WTC11 (cell line): ENCODE data around the gene FERMT2. TPM values are rescaled to one million over a fixed set of nuclear protein-coding genes. Genes with fewer than 3 reads are reported as not detected.

Experiments used
- ATAC-seq: fragments of 200-7000 bp; cut with Tn5 transposase; 2 replicates; pipeline ENCODE4 v1.10.0; 2021; ENCODE audit warnings: mild to moderate bottlenecking, moderate library complexity
- CTCF ChIA-PET: fragments of 300-600 bp; sonication (Branson Sonifier 250); formaldehyde crosslinking; loops from one replicate; lab custom pipeline; 2021; ENCODE audit warnings: antibody characterized with exemption; lab: Charles Lee
- POLR2A ChIA-PET: fragments of 350-600 bp; sonication (Branson Sonifier 250); formaldehyde crosslinking; loops from one replicate; lab custom pipeline; 2021; ENCODE audit warnings: antibody characterized with exemption; lab: Charles Lee
- DNase-seq: peaks from one replicate; pipeline ENCODE4 v3.0.0; 2021; ENCODE audit warnings: low spot score
- H3K27ac Mint-ChIP-seq: 2 replicates; pipeline ENCODE4 v1.8.0; 2021; ENCODE audit warnings: mixed read lengths
- H3K27me3 Mint-ChIP-seq: 2 replicates; pipeline ENCODE4 v1.8.0; 2021; ENCODE audit warnings: low read depth, mild to moderate bottlenecking, moderate library complexity, mixed read lengths
- H3K36me3 Mint-ChIP-seq: 2 replicates; pipeline ENCODE4 v1.8.0; 2021; ENCODE audit warnings: mixed read lengths
- H3K4me1 Mint-ChIP-seq: 2 replicates; pipeline ENCODE4 v1.8.0; 2022; ENCODE audit warnings: mixed read lengths
- H3K4me3 Mint-ChIP-seq: 2 replicates; pipeline ENCODE4 v1.8.0; 2021; ENCODE audit warnings: mild to moderate bottlenecking, moderate library complexity, mixed read lengths
- H3K9me3 Mint-ChIP-seq: 2 replicates; pipeline ENCODE4 v1.8.0; 2021; ENCODE audit warnings: mixed read lengths
- CREB1 ChIP-seq: sonication (generic); formaldehyde crosslinking; IDR thresholded peaks from 2 replicates; pipeline ENCODE4 v1.8.0; 2023; ENCODE audit warnings: mild to moderate bottlenecking, missing genetic modification reagents
- JAZF1 ChIP-seq: fragments of 250-450 bp; sonication (Bioruptor Pico); IDR thresholded peaks from 2 replicates; pipeline ENCODE4 v1.9.0; 2021; ENCODE audit warnings: moderate library complexity, mild to moderate bottlenecking, inconsistent platforms
- JUN ChIP-seq: sonication (generic); formaldehyde crosslinking; IDR thresholded peaks from 2 replicates; pipeline ENCODE4 v1.8.0; 2023; ENCODE audit warnings: mild to moderate bottlenecking, missing genetic modification reagents
- MXD4 ChIP-seq: fragments of 250-450 bp; sonication (Bioruptor Pico); IDR thresholded peaks from 2 replicates; pipeline ENCODE4 v1.8.0; 2021; ENCODE audit warnings: mild to moderate bottlenecking, moderate library complexity, borderline replicate concordance
- NR2C2 ChIP-seq: sonication (generic); formaldehyde crosslinking; IDR thresholded peaks from 2 replicates; pipeline ENCODE4 v1.8.0; 2022; ENCODE audit warnings: mild to moderate bottlenecking, missing genetic modification reagents
- PRRX2 ChIP-seq: fragments of 250-450 bp; sonication (Bioruptor Pico); IDR thresholded peaks from 2 replicates; pipeline ENCODE4 v1.8.0; 2021; ENCODE audit warnings: mild to moderate bottlenecking
- SMAD4 ChIP-seq: sonication (generic); formaldehyde crosslinking; IDR thresholded peaks from 2 replicates; pipeline ENCODE4 v1.8.0; 2022; ENCODE audit warnings: mild to moderate bottlenecking, missing genetic modification reagents
- SP1 ChIP-seq: sonication (generic); formaldehyde crosslinking; conservative IDR thresholded peaks from 2 replicates; pipeline ENCODE4 v1.8.1; 2022; ENCODE audit warnings: missing genetic modification reagents
- TEAD4 ChIP-seq: sonication (generic); formaldehyde crosslinking; IDR thresholded peaks from 2 replicates; pipeline ENCODE4 v1.8.0; 2022; ENCODE audit warnings: mild to moderate bottlenecking, missing genetic modification reagents
- ZNF671 ChIP-seq: fragments of 250-450 bp; sonication (Bioruptor Pico); IDR thresholded peaks from 2 replicates; pipeline ENCODE4 v1.8.0; 2021; ENCODE audit warnings: mild to moderate bottlenecking
- total RNA-seq: library from RNA; stranded (reverse); gene quantifications from 3 replicates; pipeline ENCODE4 v1.2.3, GENCODE V29; 2021
- TF ChIP-seq, protein P1 (sequence below): sonication (generic); formaldehyde crosslinking; IDR thresholded peaks from 2 replicates; pipeline ENCODE4 v1.8.0; 2023; ENCODE audit warnings: missing genetic modification reagents, mild to moderate bottlenecking, borderline replicate concordance
- TF ChIP-seq, protein P2 (sequence below): fragments of 250-450 bp; sonication (Bioruptor Pico); IDR thresholded peaks from 2 replicates; pipeline ENCODE4 v1.9.0; 2021; ENCODE audit warnings: mild to moderate bottlenecking
- TF ChIP-seq, protein P3 (sequence below): sonication (generic); formaldehyde crosslinking; IDR thresholded peaks from 2 replicates; pipeline ENCODE4 v1.8.1; 2023; ENCODE audit warnings: mild to moderate bottlenecking, missing genetic modification reagents
- TF ChIP-seq, protein P4 (sequence below): sonication (generic); formaldehyde crosslinking; conservative IDR thresholded peaks from 2 replicates; pipeline ENCODE4 v1.8.1; 2022; ENCODE audit warnings: mild to moderate bottlenecking, missing genetic modification reagents
- TF ChIP-seq, protein P5 (sequence below): sonication (generic); formaldehyde crosslinking; IDR thresholded peaks from 2 replicates; pipeline ENCODE4 v1.8.0; 2022; ENCODE audit warnings: mild to moderate bottlenecking, missing genetic modification reagents
- TF ChIP-seq, protein P6 (sequence below): sonication (generic); formaldehyde crosslinking; IDR thresholded peaks from 2 replicates; pipeline ENCODE4 v1.8.0; 2022; ENCODE audit warnings: mild to moderate bottlenecking, missing genetic modification reagents
- TF ChIP-seq, protein P7 (sequence below): sonication (generic); formaldehyde crosslinking; IDR thresholded peaks from 2 replicates; pipeline ENCODE4 v1.8.0; 2022; ENCODE audit warnings: mild to moderate bottlenecking, missing genetic modification reagents
- TF ChIP-seq, protein P8 (sequence below): sonication (generic); formaldehyde crosslinking; IDR thresholded peaks from 2 replicates; pipeline ENCODE4 v1.8.1; 2022; ENCODE audit warnings: low read depth, mild to moderate bottlenecking, moderate library complexity, missing genetic modification reagents, borderline replicate concordance
- TF ChIP-seq, protein P9 (sequence below): sonication (generic); formaldehyde crosslinking; IDR thresholded peaks from 2 replicates; pipeline ENCODE4 v1.8.0; 2022; ENCODE audit warnings: missing genetic modification reagents

The FERMT2 gene
- total RNA-seq, 1 experiment from 2014 or later = 92.8 TPM

DNA sequence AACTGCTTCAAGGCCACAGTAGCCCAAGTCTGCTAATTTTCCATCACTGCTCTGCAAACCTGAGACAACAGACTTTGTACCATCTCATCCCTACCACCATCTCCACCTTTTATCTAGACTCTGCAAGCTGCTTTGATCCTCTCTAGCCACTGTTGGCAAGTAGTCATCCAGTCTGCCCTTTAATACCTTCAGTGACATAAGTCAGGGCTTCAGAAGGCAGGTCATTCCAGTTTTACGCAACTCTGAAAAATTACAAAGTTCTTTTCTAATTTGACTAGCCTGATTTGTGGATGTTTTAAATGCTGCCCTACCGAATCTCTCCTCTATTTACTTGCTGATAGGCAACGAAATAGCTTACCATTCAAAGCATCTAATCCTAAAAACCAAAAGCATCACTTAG, 2.8 kb downstream of the FERMT2 start (continued):
- TF ChIP-seq, protein P1, sequence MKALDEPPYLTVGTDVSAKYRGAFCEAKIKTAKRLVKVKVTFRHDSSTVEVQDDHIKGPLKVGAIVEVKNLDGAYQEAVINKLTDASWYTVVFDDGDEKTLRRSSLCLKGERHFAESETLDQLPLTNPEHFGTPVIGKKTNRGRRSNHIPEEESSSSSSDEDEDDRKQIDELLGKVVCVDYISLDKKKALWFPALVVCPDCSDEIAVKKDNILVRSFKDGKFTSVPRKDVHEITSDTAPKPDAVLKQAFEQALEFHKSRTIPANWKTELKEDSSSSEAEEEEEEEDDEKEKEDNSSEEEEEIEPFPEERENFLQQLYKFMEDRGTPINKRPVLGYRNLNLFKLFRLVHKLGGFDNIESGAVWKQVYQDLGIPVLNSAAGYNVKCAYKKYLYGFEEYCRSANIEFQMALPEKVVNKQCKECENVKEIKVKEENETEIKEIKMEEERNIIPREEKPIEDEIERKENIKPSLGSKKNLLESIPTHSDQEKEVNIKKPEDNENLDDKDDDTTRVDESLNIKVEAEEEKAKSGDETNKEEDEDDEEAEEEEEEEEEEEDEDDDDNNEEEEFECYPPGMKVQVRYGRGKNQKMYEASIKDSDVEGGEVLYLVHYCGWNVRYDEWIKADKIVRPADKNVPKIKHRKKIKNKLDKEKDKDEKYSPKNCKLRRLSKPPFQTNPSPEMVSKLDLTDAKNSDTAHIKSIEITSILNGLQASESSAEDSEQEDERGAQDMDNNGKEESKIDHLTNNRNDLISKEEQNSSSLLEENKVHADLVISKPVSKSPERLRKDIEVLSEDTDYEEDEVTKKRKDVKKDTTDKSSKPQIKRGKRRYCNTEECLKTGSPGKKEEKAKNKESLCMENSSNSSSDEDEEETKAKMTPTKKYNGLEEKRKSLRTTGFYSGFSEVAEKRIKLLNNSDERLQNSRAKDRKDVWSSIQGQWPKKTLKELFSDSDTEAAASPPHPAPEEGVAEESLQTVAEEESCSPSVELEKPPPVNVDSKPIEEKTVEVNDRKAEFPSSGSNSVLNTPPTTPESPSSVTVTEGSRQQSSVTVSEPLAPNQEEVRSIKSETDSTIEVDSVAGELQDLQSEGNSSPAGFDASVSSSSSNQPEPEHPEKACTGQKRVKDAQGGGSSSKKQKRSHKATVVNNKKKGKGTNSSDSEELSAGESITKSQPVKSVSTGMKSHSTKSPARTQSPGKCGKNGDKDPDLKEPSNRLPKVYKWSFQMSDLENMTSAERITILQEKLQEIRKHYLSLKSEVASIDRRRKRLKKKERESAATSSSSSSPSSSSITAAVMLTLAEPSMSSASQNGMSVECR (CRISPR knock-in tag) = no peak
- TF ChIP-seq, protein P2, sequence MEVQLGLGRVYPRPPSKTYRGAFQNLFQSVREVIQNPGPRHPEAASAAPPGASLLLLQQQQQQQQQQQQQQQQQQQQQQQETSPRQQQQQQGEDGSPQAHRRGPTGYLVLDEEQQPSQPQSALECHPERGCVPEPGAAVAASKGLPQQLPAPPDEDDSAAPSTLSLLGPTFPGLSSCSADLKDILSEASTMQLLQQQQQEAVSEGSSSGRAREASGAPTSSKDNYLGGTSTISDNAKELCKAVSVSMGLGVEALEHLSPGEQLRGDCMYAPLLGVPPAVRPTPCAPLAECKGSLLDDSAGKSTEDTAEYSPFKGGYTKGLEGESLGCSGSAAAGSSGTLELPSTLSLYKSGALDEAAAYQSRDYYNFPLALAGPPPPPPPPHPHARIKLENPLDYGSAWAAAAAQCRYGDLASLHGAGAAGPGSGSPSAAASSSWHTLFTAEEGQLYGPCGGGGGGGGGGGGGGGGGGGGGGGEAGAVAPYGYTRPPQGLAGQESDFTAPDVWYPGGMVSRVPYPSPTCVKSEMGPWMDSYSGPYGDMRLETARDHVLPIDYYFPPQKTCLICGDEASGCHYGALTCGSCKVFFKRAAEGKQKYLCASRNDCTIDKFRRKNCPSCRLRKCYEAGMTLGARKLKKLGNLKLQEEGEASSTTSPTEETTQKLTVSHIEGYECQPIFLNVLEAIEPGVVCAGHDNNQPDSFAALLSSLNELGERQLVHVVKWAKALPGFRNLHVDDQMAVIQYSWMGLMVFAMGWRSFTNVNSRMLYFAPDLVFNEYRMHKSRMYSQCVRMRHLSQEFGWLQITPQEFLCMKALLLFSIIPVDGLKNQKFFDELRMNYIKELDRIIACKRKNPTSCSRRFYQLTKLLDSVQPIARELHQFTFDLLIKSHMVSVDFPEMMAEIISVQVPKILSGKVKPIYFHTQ (CRISPR knock-in tag) = no peak
- TF ChIP-seq SMAD4 = no peak
- no peak for TF ChIP-seq MXD4 (CRISPR knock-in tag)
- TF ChIP-seq TEAD4 (CRISPR knock-in tag) = no peak

DNA sequence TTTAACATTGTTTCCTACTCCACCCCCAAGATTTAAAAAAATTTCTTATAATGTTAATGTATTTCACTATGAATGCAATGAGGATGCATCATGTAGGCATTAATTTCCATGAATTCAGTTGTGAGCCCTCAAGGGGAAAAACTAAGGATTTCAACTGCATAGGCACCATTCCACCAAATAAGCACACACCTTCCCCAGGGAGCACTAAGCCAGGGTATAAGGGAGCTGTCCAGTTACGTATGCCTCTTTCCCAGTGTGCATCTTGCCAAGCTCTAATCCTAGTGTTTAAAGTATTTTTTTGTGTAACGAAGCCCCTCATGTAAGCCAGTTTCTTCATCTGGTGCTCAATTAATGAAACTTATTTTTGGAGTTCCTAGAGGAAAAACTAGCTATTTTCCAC, 6.6 kb downstream of the FERMT2 start:
- Mint-ChIP-seq H3K4me3 (no peak overlapping the region), H3K9me3 (no peaks in the 10 kb centered on the region), H3K27ac (no peak overlapping the region), H3K4me1 (peaks cover 43% of the 10 kb centered on the region), H3K27me3 (no peaks in the 10 kb centered on the region), H3K36me3 (peaks cover 15% of the 10 kb centered on the region)
- ATAC-seq (no peak; the same call in 1 of the 2 replicates), DNase-seq (no peak)
- CTCF ChIA-PET = no interaction called here
- POLR2A ChIA-PET = interaction anchor here (0.9 kb wide), 1 partner anchor 10 kb away, joined by 4 read pairs; no protein-coding TSS in a partner anchor
- TF ChIP-seq, protein P3, sequence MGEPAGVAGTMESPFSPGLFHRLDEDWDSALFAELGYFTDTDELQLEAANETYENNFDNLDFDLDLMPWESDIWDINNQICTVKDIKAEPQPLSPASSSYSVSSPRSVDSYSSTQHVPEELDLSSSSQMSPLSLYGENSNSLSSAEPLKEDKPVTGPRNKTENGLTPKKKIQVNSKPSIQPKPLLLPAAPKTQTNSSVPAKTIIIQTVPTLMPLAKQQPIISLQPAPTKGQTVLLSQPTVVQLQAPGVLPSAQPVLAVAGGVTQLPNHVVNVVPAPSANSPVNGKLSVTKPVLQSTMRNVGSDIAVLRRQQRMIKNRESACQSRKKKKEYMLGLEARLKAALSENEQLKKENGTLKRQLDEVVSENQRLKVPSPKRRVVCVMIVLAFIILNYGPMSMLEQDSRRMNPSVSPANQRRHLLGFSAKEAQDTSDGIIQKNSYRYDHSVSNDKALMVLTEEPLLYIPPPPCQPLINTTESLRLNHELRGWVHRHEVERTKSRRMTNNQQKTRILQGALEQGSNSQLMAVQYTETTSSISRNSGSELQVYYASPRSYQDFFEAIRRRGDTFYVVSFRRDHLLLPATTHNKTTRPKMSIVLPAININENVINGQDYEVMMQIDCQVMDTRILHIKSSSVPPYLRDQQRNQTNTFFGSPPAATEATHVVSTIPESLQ = no peak
- TF ChIP-seq, protein P4, sequence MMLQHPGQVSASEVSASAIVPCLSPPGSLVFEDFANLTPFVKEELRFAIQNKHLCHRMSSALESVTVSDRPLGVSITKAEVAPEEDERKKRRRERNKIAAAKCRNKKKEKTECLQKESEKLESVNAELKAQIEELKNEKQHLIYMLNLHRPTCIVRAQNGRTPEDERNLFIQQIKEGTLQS (CRISPR knock-in tag) = no peak
- TF ChIP-seq NR2C2 = no peak
- TF ChIP-seq, protein P5, sequence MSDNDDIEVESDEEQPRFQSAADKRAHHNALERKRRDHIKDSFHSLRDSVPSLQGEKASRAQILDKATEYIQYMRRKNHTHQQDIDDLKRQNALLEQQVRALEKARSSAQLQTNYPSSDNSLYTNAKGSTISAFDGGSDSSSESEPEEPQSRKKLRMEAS (CRISPR knock-in tag) = no peak
- TF ChIP-seq PRRX2 = no peak
- no peak for TF ChIP-seq SP1 (CRISPR knock-in tag)
- TF ChIP-seq, protein P6, sequence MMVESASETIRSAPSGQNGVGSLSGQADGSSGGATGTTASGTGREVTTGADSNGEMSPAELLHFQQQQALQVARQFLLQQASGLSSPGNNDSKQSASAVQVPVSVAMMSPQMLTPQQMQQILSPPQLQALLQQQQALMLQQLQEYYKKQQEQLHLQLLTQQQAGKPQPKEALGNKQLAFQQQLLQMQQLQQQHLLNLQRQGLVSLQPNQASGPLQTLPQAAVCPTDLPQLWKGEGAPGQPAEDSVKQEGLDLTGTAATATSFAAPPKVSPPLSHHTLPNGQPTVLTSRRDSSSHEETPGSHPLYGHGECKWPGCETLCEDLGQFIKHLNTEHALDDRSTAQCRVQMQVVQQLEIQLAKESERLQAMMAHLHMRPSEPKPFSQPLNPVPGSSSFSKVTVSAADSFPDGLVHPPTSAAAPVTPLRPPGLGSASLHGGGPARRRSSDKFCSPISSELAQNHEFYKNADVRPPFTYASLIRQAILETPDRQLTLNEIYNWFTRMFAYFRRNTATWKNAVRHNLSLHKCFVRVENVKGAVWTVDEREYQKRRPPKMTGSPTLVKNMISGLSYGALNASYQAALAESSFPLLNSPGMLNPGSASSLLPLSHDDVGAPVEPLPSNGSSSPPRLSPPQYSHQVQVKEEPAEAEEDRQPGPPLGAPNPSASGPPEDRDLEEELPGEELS (CRISPR knock-in tag) = no peak
- no peak for TF ChIP-seq CREB1
- no peak for TF ChIP-seq JUN
- no peak for TF ChIP-seq ZNF671 (CRISPR knock-in tag)
- TF ChIP-seq, protein P7, sequence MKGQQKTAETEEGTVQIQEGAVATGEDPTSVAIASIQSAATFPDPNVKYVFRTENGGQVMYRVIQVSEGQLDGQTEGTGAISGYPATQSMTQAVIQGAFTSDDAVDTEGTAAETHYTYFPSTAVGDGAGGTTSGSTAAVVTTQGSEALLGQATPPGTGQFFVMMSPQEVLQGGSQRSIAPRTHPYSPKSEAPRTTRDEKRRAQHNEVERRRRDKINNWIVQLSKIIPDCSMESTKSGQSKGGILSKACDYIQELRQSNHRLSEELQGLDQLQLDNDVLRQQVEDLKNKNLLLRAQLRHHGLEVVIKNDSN (CRISPR knock-in tag) = no peak
- TF ChIP-seq JAZF1 (CRISPR knock-in tag) = no peak
- TF ChIP-seq, protein P8, sequence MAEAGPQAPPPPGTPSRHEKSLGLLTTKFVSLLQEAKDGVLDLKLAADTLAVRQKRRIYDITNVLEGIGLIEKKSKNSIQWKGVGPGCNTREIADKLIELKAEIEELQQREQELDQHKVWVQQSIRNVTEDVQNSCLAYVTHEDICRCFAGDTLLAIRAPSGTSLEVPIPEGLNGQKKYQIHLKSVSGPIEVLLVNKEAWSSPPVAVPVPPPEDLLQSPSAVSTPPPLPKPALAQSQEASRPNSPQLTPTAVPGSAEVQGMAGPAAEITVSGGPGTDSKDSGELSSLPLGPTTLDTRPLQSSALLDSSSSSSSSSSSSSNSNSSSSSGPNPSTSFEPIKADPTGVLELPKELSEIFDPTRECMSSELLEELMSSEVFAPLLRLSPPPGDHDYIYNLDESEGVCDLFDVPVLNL (CRISPR knock-in tag) = no peak
- TF ChIP-seq, protein P9, sequence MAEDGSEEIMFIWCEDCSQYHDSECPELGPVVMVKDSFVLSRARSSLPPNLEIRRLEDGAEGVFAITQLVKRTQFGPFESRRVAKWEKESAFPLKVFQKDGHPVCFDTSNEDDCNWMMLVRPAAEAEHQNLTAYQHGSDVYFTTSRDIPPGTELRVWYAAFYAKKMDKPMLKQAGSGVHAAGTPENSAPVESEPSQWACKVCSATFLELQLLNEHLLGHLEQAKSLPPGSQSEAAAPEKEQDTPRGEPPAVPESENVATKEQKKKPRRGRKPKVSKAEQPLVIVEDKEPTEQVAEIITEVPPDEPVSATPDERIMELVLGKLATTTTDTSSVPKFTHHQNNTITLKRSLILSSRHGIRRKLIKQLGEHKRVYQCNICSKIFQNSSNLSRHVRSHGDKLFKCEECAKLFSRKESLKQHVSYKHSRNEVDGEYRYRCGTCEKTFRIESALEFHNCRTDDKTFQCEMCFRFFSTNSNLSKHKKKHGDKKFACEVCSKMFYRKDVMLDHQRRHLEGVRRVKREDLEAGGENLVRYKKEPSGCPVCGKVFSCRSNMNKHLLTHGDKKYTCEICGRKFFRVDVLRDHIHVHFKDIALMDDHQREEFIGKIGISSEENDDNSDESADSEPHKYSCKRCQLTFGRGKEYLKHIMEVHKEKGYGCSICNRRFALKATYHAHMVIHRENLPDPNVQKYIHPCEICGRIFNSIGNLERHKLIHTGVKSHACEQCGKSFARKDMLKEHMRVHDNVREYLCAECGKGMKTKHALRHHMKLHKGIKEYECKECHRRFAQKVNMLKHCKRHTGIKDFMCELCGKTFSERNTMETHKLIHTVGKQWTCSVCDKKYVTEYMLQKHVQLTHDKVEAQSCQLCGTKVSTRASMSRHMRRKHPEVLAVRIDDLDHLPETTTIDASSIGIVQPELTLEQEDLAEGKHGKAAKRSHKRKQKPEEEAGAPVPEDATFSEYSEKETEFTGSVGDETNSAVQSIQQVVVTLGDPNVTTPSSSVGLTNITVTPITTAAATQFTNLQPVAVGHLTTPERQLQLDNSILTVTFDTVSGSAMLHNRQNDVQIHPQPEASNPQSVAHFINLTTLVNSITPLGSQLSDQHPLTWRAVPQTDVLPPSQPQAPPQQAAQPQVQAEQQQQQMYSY (CRISPR knock-in tag) = no peak
